Measurements from ENCODE around the gene ST8SIA2. TPM values are rescaled to one million over a fixed set of nuclear protein-coding genes. Genes with fewer than 3 reads are reported as not detected.

Gene ST8SIA2
- total and polyA plus RNA-seq, 10 of the 15 experiments (the other 5 are each of a cell fraction or from before 2014, with no cell fraction given): not detected

- H3K36me3 ChIP-seq (ENCODE audit: control insufficient read depth in 2 of 2, insufficient read depth in 2 of 2, low read length in 1 of 2): no peaks in the 10 kb centered on the region
- SMC1A ChIA-PET (ENCODE audit: uncharacterized antibody, unreplicated experiment): no interaction called here
- BruUV-seq (replicated peaks): no TSS peak
- peaks cover 0 to 4% of the 10 kb centered on the region in 2 experiments; a peak in 2 of 4 replicates for H3K27me3 ChIP-seq (replicated peaks in 1 of 2; ENCODE audit: control insufficient read depth in 2 of 2, insufficient read depth in 2 of 2, low read length in 1 of 2)
- RAD21 ChIA-PET (ENCODE audit: unreplicated experiment): interaction anchor here (0.7 kb wide), 1 partner anchor 317 kb away, joined by 3 read pairs; no protein-coding TSS in a partner anchor
- CTCF ChIA-PET: interaction anchor here (1.1 to 2.7 kb wide), 6 partner anchors 13 to 317 kb away, joined by 3 to 22 read pairs (median 3); no protein-coding TSS in a partner anchor
- no peak overlapping the region for H3K4me3 ChIP-seq
- FAIRE-seq (no peak), ATAC-seq (no peak), DNase-seq (ENCODE audit: low read depth, low spot score) (no peak)
- H3K79me2 ChIP-seq (ENCODE audit: control insufficient read depth, insufficient read depth, low read length): no peaks in the 10 kb centered on the region
- H3K4me1 ChIP-seq (ENCODE audit: control insufficient read depth, insufficient read depth, low read length): no peaks in the 10 kb centered on the region
- TF ChIP-seq SMAD5 (IDR thresholded peaks at IDR 0.05; ENCODE audit: low read depth) (no peak), BCL11A (IDR thresholded peaks at IDR 0.05; ENCODE audit: low read depth, low read length) (no peak), SP1 (IDR thresholded peaks at IDR 0.05; ENCODE audit: low read depth, low read length) (no peak), ZNF274 (IDR thresholded peaks at IDR 0.05; ENCODE audit: insufficient read depth, insufficient read length) (no peak), CHD1 (IDR thresholded peaks at IDR 0.05; ENCODE audit: low read depth, low read length) (no peak), ZNF207 (IDR thresholded peaks at IDR 0.05; ENCODE audit: borderline replicate concordance) (no peak), SUZ12 (IDR thresholded peaks at IDR 0.05; ENCODE audit: unreplicated experiment) (no peak), MEF2A (IDR thresholded peaks at IDR 0.05; ENCODE audit: insufficient read depth, low read depth, low read length) (no peak), BRCA1 (IDR thresholded peaks at IDR 0.05; ENCODE audit: low read depth, low read length) (no peak)
- intact Hi-C loops (cut with micrococcal nuclease; ENCODE audit: unreplicated experiment): no loop called here
- no peaks in the 10 kb centered on the region for H3K9me3 ChIP-seq (replicated peaks; ENCODE audit: control insufficient read depth, insufficient read depth, low read length)
- H3K27ac ChIP-seq (ENCODE audit: control insufficient read depth, insufficient read depth): no peak overlapping the region
- in situ Hi-C loops (cut with MboI): loop anchor here (5.0 kb wide), 1 partner anchor 288 kb away; no protein-coding TSS in a partner anchor
- no peak overlapping the region for H2AFZ ChIP-seq (ENCODE audit: control insufficient read depth, low read depth, low read length)
- 3% methylated on average over 2 of the region's 2 CpGs for WGBS (ENCODE audit: insufficient coverage, insufficient replicate concordance, low lambda C conversion rate, missing lambda C conversion rate)
- POLR2A ChIA-PET: no interaction called here
- H4K20me1 ChIP-seq (ENCODE audit: control insufficient read depth, insufficient read depth): no peaks in the 10 kb centered on the region
- H3K9ac ChIP-seq (ENCODE audit: control insufficient read depth, insufficient read depth, low read length): no peak overlapping the region
- H3K4me2 ChIP-seq (ENCODE audit: control insufficient read depth, insufficient read depth): no peak overlapping the region
These were observed 8.6 kb upstream of the ST8SIA2 start for GRCh38 chr15:92385096-92385495.

GRCh38 chr15:92391640-92392039, 2.0 kb upstream of the ST8SIA2 start:
- DNase-seq (ENCODE audit: low read depth, low spot score) (no peak), ATAC-seq (peak; percentile 71), FAIRE-seq (peak; percentile 57)
- Histone ChIP-seq H3K4me1 (ENCODE audit: control insufficient read depth, insufficient read depth, low read length) (no peaks in the 10 kb centered on the region), H2AFZ (ENCODE audit: control insufficient read depth, low read depth, low read length) (no peak overlapping the region), H3K27ac (ENCODE audit: control insufficient read depth, insufficient read depth) (no peak overlapping the region), H3K9me3 (replicated peaks; ENCODE audit: control insufficient read depth, insufficient read depth, low read length) (no peaks in the 10 kb centered on the region), H3K9ac (ENCODE audit: control insufficient read depth, insufficient read depth, low read length) (no peak overlapping the region), H3K79me2 (ENCODE audit: control insufficient read depth, insufficient read depth, low read length) (no peaks in the 10 kb centered on the region), H3K36me3 (ENCODE audit: control insufficient read depth in 2 of 2, insufficient read depth in 2 of 2, low read length in 1 of 2) (no peaks in the 10 kb centered on the region), H4K20me1 (ENCODE audit: control insufficient read depth, insufficient read depth) (no peaks in the 10 kb centered on the region; the same call in 1 of the 2 replicates), H3K27me3 (replicated peaks in 1 of 2; ENCODE audit: control insufficient read depth in 2 of 2, insufficient read depth in 2 of 2, low read length in 1 of 2) (peaks cover 22% of the 10 kb centered on the region in 2 experiments), H3K4me3 (no peak overlapping the region), H3K4me2 (ENCODE audit: control insufficient read depth, insufficient read depth) (no peak overlapping the region)
- ChIA-PET RAD21 (ENCODE audit: unreplicated experiment) (no interaction called here), CTCF (interaction anchor here (1.1 to 1.6 kb wide), 4 partner anchors 30 to 324 kb away, joined by 3 to 6 read pairs (median 4); no protein-coding TSS in a partner anchor), SMC1A (ENCODE audit: uncharacterized antibody, unreplicated experiment) (interaction anchor here (0.6 kb wide), 1 partner anchor 295 kb away, joined by 3 read pairs; no protein-coding TSS in a partner anchor), POLR2A (no interaction called here)
- no peak for TF ChIP-seq LARP7 (IDR thresholded peaks at IDR 0.05)
- no peak for TF ChIP-seq NRF1 (conservative IDR thresholded peaks at IDR 0.05; ENCODE audit: low read depth, low read length)
- no peak for TF ChIP-seq DPF2 (IDR thresholded peaks at IDR 0.05)
- TF ChIP-seq RAD21 (IDR thresholded peaks at IDR 0.05; ENCODE audit: insufficient read depth, low read depth, low read length): peak; percentile 28; the same call in 1 of the 2 replicates
- no peak for TF ChIP-seq ASH2L (IDR thresholded peaks at IDR 0.05; ENCODE audit: borderline replicate concordance, low read depth)
- peak; percentile 33 to 51 (median 36); a peak in 4 of 6 replicates for TF ChIP-seq CTCF (IDR thresholded peaks at IDR 0.05 in 2 of 3, conservative IDR thresholded peaks at IDR 0.05 in 1 of 3; ENCODE audit: control insufficient read depth in 2 of 3, extremely low read depth in 1 of 3, insufficient read depth in 1 of 3, low read depth in 3 of 3, low read length in 3 of 3)
- in situ Hi-C loops (cut with MboI): no loop called here
- 10% methylated on average over 4 of the region's 4 CpGs for WGBS (ENCODE audit: insufficient coverage, insufficient replicate concordance, low lambda C conversion rate, missing lambda C conversion rate)
- no TSS peak for BruUV-seq (replicated peaks)
- intact Hi-C loops (cut with micrococcal nuclease; ENCODE audit: unreplicated experiment): loop anchor here (2.0 kb wide), 1 partner anchor 323 kb away; no protein-coding TSS in a partner anchor
